IMR-90 (cell line): ENCODE results near the gene COL8A1. TPM values are rescaled to one million over a fixed set of nuclear protein-coding genes. Genes with fewer than 3 reads are reported as not detected.
A peak's percentile ranks its signal among the peaks of the same experiment; 100 is the strongest.

Experiments used
- ATAC-seq: fragments of 200-7000 bp; cut with Tn5 transposase; 2 replicates; pipeline ENCODE4 v1.9.1; 2020; ENCODE audit warnings: low read depth, mild to moderate bottlenecking, moderate library complexity
- BruUV-seq: library from RNA; stranded (reverse); fragments of 400-500 nt; replicated peaks from 2 replicates; lab custom pipeline; 2021; lab: Mats Ljungman, UMichigan
- CTCF ChIA-PET: fragments of 300-600 bp; formaldehyde crosslinking; extraction: SDS; loops from one replicate; lab custom pipeline; 2021; ENCODE audit warnings: antibody characterized with exemption; lab: Yijun Ruan, JAX
- POLR2A ChIA-PET: fragments of 300-600 bp; sonication (Branson Sonifier 250); formaldehyde crosslinking; loops from one replicate; lab custom pipeline; 2022; ENCODE audit warnings: antibody characterized with exemption; ENCODE audit not compliant: unreplicated experiment; lab: Charles Lee
- DNase-seq: peaks from one replicate; pipeline ENCODE4 v3.0.0; 2013
- H2AFZ ChIP-seq: replicated peaks from 2 replicates; pipeline ENCODE3; 2013; ENCODE audit warnings: low read length, mild to moderate bottlenecking; ENCODE audit not compliant: poor library complexity
- H2AK5ac ChIP-seq: 2 replicates; pipeline ENCODE4 v1.6.1; 2013; ENCODE audit warnings: low read depth, low read length, inconsistent platforms
- H2AK9ac ChIP-seq: replicated peaks from 2 replicates; pipeline ENCODE3; 2013; ENCODE audit warnings: mild to moderate bottlenecking, low read depth, low read length, moderate library complexity; ENCODE audit not compliant: poor library complexity
- H2BK120ac ChIP-seq: 2 replicates; pipeline ENCODE4 v1.6.1; 2013; ENCODE audit warnings: low read depth, low read length, inconsistent platforms
- H2BK15ac ChIP-seq: 3 replicates; pipeline ENCODE4 v1.6.1; 2013; ENCODE audit warnings: low read depth, low read length, inconsistent platforms
- H2BK20ac ChIP-seq: 2 replicates; pipeline ENCODE4 v1.6.1; 2013; ENCODE audit warnings: low read depth, mild to moderate bottlenecking, inconsistent platforms, low read length, moderate library complexity
- H2BK5ac ChIP-seq: 2 replicates; pipeline ENCODE4 v1.6.1; 2013; ENCODE audit warnings: mild to moderate bottlenecking, low read depth, low read length, inconsistent platforms; ENCODE audit not compliant: poor library complexity, severe bottlenecking
- H3K14ac ChIP-seq: replicated peaks from 2 replicates; pipeline ENCODE4 v1.6.1; 2013; ENCODE audit warnings: low read depth, low read length, inconsistent platforms
- H3K18ac ChIP-seq: 2 replicates; pipeline ENCODE4 v1.6.1; 2013; ENCODE audit warnings: low read depth, low read length, control low read depth
- H3K23ac ChIP-seq: 2 replicates; pipeline ENCODE4 v1.6.1; 2013; ENCODE audit warnings: low read depth, low read length, inconsistent platforms
- H3K27ac ChIP-seq: 2 replicates; pipeline ENCODE4 v1.5.1; 2013; ENCODE audit warnings: mild to moderate bottlenecking, control low read depth, low read length; ENCODE audit not compliant: insufficient read depth
- H3K27me3 ChIP-seq: 2 replicates; pipeline ENCODE4 v1.6.1; 2013; ENCODE audit warnings: low read length; ENCODE audit not compliant: control insufficient read depth, insufficient read depth
- H3K36me3 ChIP-seq: 2 replicates; pipeline ENCODE4 v1.6.1; 2013; ENCODE audit warnings: low read length, mixed read lengths; ENCODE audit not compliant: control insufficient read depth, insufficient read depth
- H3K4ac ChIP-seq: 2 replicates; pipeline ENCODE4 v1.6.1; 2013; ENCODE audit warnings: low read depth, low read length, inconsistent platforms
- H3K4me1 ChIP-seq: 2 replicates; pipeline ENCODE4 v1.6.1; 2013; ENCODE audit warnings: low read length, mixed read lengths; ENCODE audit not compliant: control insufficient read depth, insufficient read depth
- H3K4me2 ChIP-seq: 2 replicates; pipeline ENCODE4 v1.6.1; 2013; ENCODE audit warnings: low read depth, mild to moderate bottlenecking, control low read depth, low read length, moderate library complexity
- H3K4me3 ChIP-seq: 2 replicates; pipeline ENCODE4 v1.5.1; 2013; ENCODE audit warnings: low read depth, mild to moderate bottlenecking, control low read depth, low read length, moderate library complexity; ENCODE audit not compliant: insufficient read depth
- H3K56ac ChIP-seq: 2 replicates; pipeline ENCODE4 v1.6.1; 2013; ENCODE audit warnings: low read length, inconsistent platforms; ENCODE audit not compliant: insufficient read depth; ENCODE audit errors: extremely low read depth
- H3K79me1 ChIP-seq, 2 experiments: 2 replicates each; pipeline ENCODE4 v1.6.1; 2013; ENCODE audit warnings: low read length in 2 of 2, inconsistent platforms in 1 of 2, low read depth in 1 of 2
- H3K9ac ChIP-seq: 2 replicates; pipeline ENCODE4 v1.6.1; 2013; ENCODE audit warnings: low read depth, low read length, control low read depth
- H3K9me1 ChIP-seq: 2 replicates; pipeline ENCODE4 v1.6.1; 2013; ENCODE audit warnings: low read length, inconsistent platforms; ENCODE audit not compliant: insufficient read depth
- H3K9me3 ChIP-seq: 2 replicates; pipeline ENCODE4 v1.6.1; 2013; ENCODE audit warnings: low read length; ENCODE audit not compliant: control insufficient read depth, insufficient read depth
- H4K20me1 ChIP-seq: 2 replicates; pipeline ENCODE4 v1.6.1; 2013; ENCODE audit warnings: low read length, inconsistent platforms; ENCODE audit not compliant: insufficient read depth
- H4K5ac ChIP-seq: 2 replicates; pipeline ENCODE4 v1.6.1; 2013; ENCODE audit warnings: mild to moderate bottlenecking, low read depth, low read length, control low read depth
- H4K8ac ChIP-seq, 2 experiments: 2 replicates each; pipeline ENCODE4 v1.6.1; 2013; ENCODE audit warnings: low read depth in 2 of 2, low read length in 2 of 2, control low read depth in 1 of 2, inconsistent platforms in 1 of 2
- H4K91ac ChIP-seq: 2 replicates; pipeline ENCODE4 v1.6.1; 2013; ENCODE audit warnings: low read depth, low read length, inconsistent platforms; ENCODE audit not compliant: insufficient read depth
- BHLHE40 ChIP-seq: fragments of 150-350 bp; IDR thresholded peaks from 2 replicates; pipeline ENCODE4 v1.6.1; 2016; ENCODE audit warnings: mild to moderate bottlenecking, low read depth, low read length
- CEBPB ChIP-seq: IDR thresholded peaks from 2 replicates; pipeline ENCODE4 v1.6.1; 2012; ENCODE audit warnings: low read depth, low read length, improper control_type of control experiment
- CHD1 ChIP-seq: IDR thresholded peaks from 2 replicates; pipeline ENCODE4 v1.6.1; 2012; ENCODE audit warnings: low read depth, low read length, improper control_type of control experiment
- CTCF ChIP-seq: conservative IDR thresholded peaks from 2 replicates; pipeline ENCODE4 v1.5.1; 2012; ENCODE audit warnings: mild to moderate bottlenecking, low read depth, low read length, improper control_type of control experiment
- ELK1 ChIP-seq: fragments of 150-350 bp; IDR thresholded peaks from 2 replicates; pipeline ENCODE4 v1.6.1; 2016; ENCODE audit warnings: low read depth, mild to moderate bottlenecking, low read length, moderate library complexity, borderline replicate concordance
- FOS ChIP-seq: fragments of 150-350 bp; IDR thresholded peaks from 2 replicates; pipeline ENCODE4 v1.6.1; 2016; ENCODE audit warnings: low read depth, low read length
- MAFK ChIP-seq: IDR thresholded peaks from 2 replicates; pipeline ENCODE4 v1.6.1; 2012; ENCODE audit warnings: low read depth, low read length, improper control_type of control experiment
- MAZ ChIP-seq: IDR thresholded peaks from 2 replicates; pipeline ENCODE4 v1.6.1; 2012; ENCODE audit warnings: low read depth, mild to moderate bottlenecking, low read length, improper control_type of control experiment, moderate library complexity, borderline replicate concordance
- MXI1 ChIP-seq: IDR thresholded peaks from 2 replicates; pipeline ENCODE4 v1.6.1; 2012; ENCODE audit warnings: low read depth, mild to moderate bottlenecking, low read length, moderate library complexity, borderline replicate concordance
- POLR2A ChIP-seq: IDR thresholded peaks from 2 replicates; pipeline ENCODE4 v1.6.1; 2012; ENCODE audit warnings: mild to moderate bottlenecking, low read depth, low read length
- RCOR1 ChIP-seq: IDR thresholded peaks from 2 replicates; pipeline ENCODE4 v1.6.1; 2012; ENCODE audit warnings: mild to moderate bottlenecking, low read length, improper control_type of control experiment; ENCODE audit not compliant: insufficient replicate concordance
- SMC3 ChIP-seq: fragments of 150-350 bp; IDR thresholded peaks from 2 replicates; pipeline ENCODE4 v1.6.1; 2016; ENCODE audit warnings: low read depth, mild to moderate bottlenecking, antibody characterized with exemption, low read length, moderate library complexity
- WGBS, 2 experiments: methylation state at CpG; one replicate each; pipeline versions ENCODE4 v1.1.5 to v1.1.7; 2013; ENCODE audit warnings: missing lambda C conversion rate in 2 of 2; ENCODE audit not compliant: insufficient read length in 1 of 2; ENCODE audit errors: extremely low coverage in 2 of 2; 5-methylcytosine and 5-hydroxymethylcytosine counted together
- dilution Hi-C: fragments of 300-500 bp; cut with HindIII; formaldehyde crosslinking; loops from one replicate; pipeline ENCODE4 v1.14.3; 2018; ENCODE audit warnings: low sequenced_read_pairs; ENCODE audit not compliant: unreplicated experiment
- in situ Hi-C: fragments of 300-500 bp; cut with MboI; formaldehyde crosslinking; loops from 3 replicates; pipeline ENCODE4 v1.14.3; 2019; ENCODE audit warnings: low sequenced_read_pairs, inconsistent platforms, mixed read lengths
- intact Hi-C: fragments of 100-400 bp; cut with micrococcal nuclease; formaldehyde crosslinking; loops from 2 replicates; pipeline ENCODE4 v1.10.0; 2022
- polyA plus RNA-seq, 3 experiments: library from polyadenylated mRNA; depleted of rRNA; stranded (reverse); fragments of >200 nt; gene quantifications; 2 replicates each; pipeline ENCODE4 v1.2.3, GENCODE V29; 2012; ENCODE audit warnings: low replicate concordance in 1 of 3
- total RNA-seq: library from RNA; depleted of rRNA; stranded (reverse); fragments of >200 nt; gene quantifications from 2 replicates; pipeline ENCODE4 v1.2.3, GENCODE V29; 2012

COL8A1 gene
- total and polyA plus RNA-seq, 2 of the 4 experiments (the other 2 are of a cell fraction): 119 to 151 TPM

- TF ChIP-seq CEBPB (no peak), FOS (no peak), CTCF (no peak), MAFK (no peak), RCOR1 (no peak), SMC3 (no peak), MXI1 (no peak), MAZ (no peak), CHD1 (no peak), ELK1 (no peak), POLR2A (no peak), BHLHE40 (no peak)
- H2BK15ac ChIP-seq: peak overlapping the region; percentile 5; the same call in 1 of the 3 replicates
- no peaks in the 10 kb centered on the region; the same call in 1 of the 2 replicates for H3K36me3 ChIP-seq
- peaks cover 3% of the 10 kb centered on the region; the same call in 1 of the 2 replicates for H3K9me1 ChIP-seq
- in situ Hi-C loops (no loop called here), dilution Hi-C loops (no loop called here), intact Hi-C loops (no loop called here)
- no peak overlapping the region; the same call in 1 of the 2 replicates for H4K5ac ChIP-seq
- peak overlapping the region; percentile 38; the same call in 1 of the 2 replicates for H2AK5ac ChIP-seq
- peak overlapping the region; percentile 16 for H2BK20ac ChIP-seq
- H3K23ac ChIP-seq: peak overlapping the region; percentile 4; the same call in 1 of the 2 replicates
- H4K91ac ChIP-seq: peak overlapping the region; percentile 12; the same call in 1 of the 2 replicates
- H4K20me1 ChIP-seq: no peaks in the 10 kb centered on the region
- BruUV-seq: no TSS peak
- H3K14ac ChIP-seq: peak overlapping the region; percentile 7; the same call in 1 of the 2 replicates
- H3K27ac ChIP-seq: no peak overlapping the region
- peak overlapping the region in 1 of 2 experiments; percentile 59; a peak in 2 of 4 replicates for H4K8ac ChIP-seq
- no peak overlapping the region for H3K9ac ChIP-seq
- H3K4me3 ChIP-seq: no peak overlapping the region
- no peak for ATAC-seq
- H2AFZ ChIP-seq: no peak overlapping the region
- no peak overlapping the region for H3K4me2 ChIP-seq
- H3K79me1 ChIP-seq: peaks cover 0 to 8% of the 10 kb centered on the region in 2 experiments; a peak in 1 of 4 replicates
- H2BK5ac ChIP-seq: peak overlapping the region; percentile 36
- H3K4ac ChIP-seq: no peak overlapping the region; the same call in 1 of the 2 replicates
- DNase-seq: peak; percentile 55
- H3K27me3 ChIP-seq: no peaks in the 10 kb centered on the region
- H3K9me3 ChIP-seq: no peaks in the 10 kb centered on the region
- H3K18ac ChIP-seq: peak overlapping the region; percentile 83; the same call in 1 of the 2 replicates
- H3K56ac ChIP-seq: no peak overlapping the region
- WGBS, 2 experiments: no CpG with 5 or more reads among the region's 3 CpGs
- H2BK120ac ChIP-seq: peak overlapping the region; percentile 22
- H3K4me1 ChIP-seq: peaks cover 12% of the 10 kb centered on the region; the same call in 1 of the 2 replicates
- POLR2A ChIA-PET: no interaction called here
- CTCF ChIA-PET: interaction anchor here (1.5 kb wide), 1 partner anchor 8 kb away, joined by 4 read pairs; no protein-coding TSS in a partner anchor
- no peak overlapping the region for H2AK9ac ChIP-seq
Measured at GRCh38 chr3:99781761-99782160, 143.4 kb downstream of the COL8A1 start.
